Adrenal gland (tissue), 12 donors: Measurements from ENCODE around the gene IFT81. TPM values are rescaled to one million over a fixed set of nuclear protein-coding genes. Genes with fewer than 3 reads are reported as not detected.

ENCODE experiments used
- DNase-seq, 7 donors: peaks; one replicate each; pipeline ENCODE4 v3.0.0-alpha.2; 2019 to 2020
- H3K27ac ChIP-seq, 5 donors: fragments of 200-600 bp; sonication (generic) in 4 of 5; 1 replicate in 3 of 5; 2 replicates in 2 of 5; pipeline versions ENCODE4 v1.5.1 to v1.8.0; 2016 to 2020; ENCODE audit warnings: mild to moderate bottlenecking in 1 of 5
- H3K27me3 ChIP-seq: fragments of 200-600 bp; 2 replicates; pipeline ENCODE4 v1.8.0; 2021
- H3K36me3 ChIP-seq, 2 donors: fragments of 200-600 bp; replicated peaks in 1 of 2; 1 replicate in 1 of 2; 2 replicates in 1 of 2; pipeline versions ENCODE4 v1.5.1 to v1.8.0; 2018 to 2022
- H3K4me1 ChIP-seq, 2 donors: fragments of 200-600 bp; replicated peaks in 1 of 2; 1 replicate in 1 of 2; 2 replicates in 1 of 2; pipeline versions ENCODE4 v1.5.1 to v1.8.0; 2018 to 2021
- H3K4me3 ChIP-seq, 4 donors: fragments of 200-600 bp; sonication (generic) in 3 of 4; one replicate each; pipeline ENCODE4 v1.5.1; 2016 to 2018
- H3K9me3 ChIP-seq, 3 donors: fragments of 200-600 bp; sonication (generic) in 1 of 3; replicated peaks in 1 of 3; 1 replicate in 2 of 3; 2 replicates in 1 of 3; pipeline versions ENCODE4 v1.5.1 to v1.8.0; 2016 to 2021
- POLR2A ChIP-seq, 2 donors: fragments of 450-650 bp; IDR thresholded peaks; one replicate each; pipeline ENCODE4 v1.6.1; 2017; ENCODE audit warnings: antibody characterized with exemption in 2 of 2, mild to moderate bottlenecking in 2 of 2, moderate library complexity in 1 of 2
- WGBS, 4 donors: extraction: QIAGEN DNeasy Blood & Tissue Kit in 2 of 4; methylation state at CpG; one replicate each; pipeline versions ENCODE4 v1.1.5 to v1.1.7; 2013 to 2017; 5-methylcytosine and 5-hydroxymethylcytosine counted together
- intact Hi-C, 2 donors: fragments of 100-400 bp; cut with DNase I; formaldehyde crosslinking; loops; one replicate each; pipeline versions ENCODE4 v1.14.1 to v1.15.0; 2022 to 2023
- polyA plus RNA-seq, 3 donors: library from polyadenylated mRNA; stranded (reverse); fragments of 200-250 nt in 2 of 3; fragments of 350-450 nt in 1 of 3; fragmentation: Illumina TruSeq in 1 of 3; extraction: RNeasy Lipid Tissue Mini Kit (QIAGEN cat#74804) in 1 of 3; gene quantifications; one replicate each; pipeline ENCODE4 v1.2.3, GENCODE V29; 2013 to 2014
- total RNA-seq, 9 donors: library from RNA; depleted of rRNA in 4 of 9; stranded (reverse); fragments of >200 nt in 4 of 9; fragments of 120-200 nt in 1 of 9; fragmentation: NEBNext Ultra II Directional in 1 of 9; extraction: Animal tissue kit (Norgen Biotek cat#: 25700) in 1 of 9; gene quantifications; one replicate each; pipeline versions ENCODE4 v1.1.0 to v1.2.4, GENCODE V29; 2013 to 2023
- TF ChIP-seq, protein P1 (sequence below), 6 experiments: fragments of 450-650 bp in 4 of 6; fragments of 200-600 bp in 2 of 6; sonication (generic) in 1 of 6; IDR thresholded peaks; 1 replicate in 5 of 6; 2 replicates in 1 of 6; pipeline versions ENCODE4 v1.5.1 to v1.8.0; 2016 to 2021; ENCODE audit warnings: antibody characterized with exemption in 6 of 6, mild to moderate bottlenecking in 2 of 6, moderate library complexity in 1 of 6
- donor health status: healthy with polysubstance abuse.
- donor health status: Bipolar disorder and iron deficiency.
- donor health status: DM: yes; HTN: yes; CAD: no.
- donor health status: DM: no; HTN: no; CAD: no.
- donor health status: DM: no; HTN: no; CAD: no.
- donor health status: DM: yes; HTN: yes; CAD: no.

The IFT81 gene
- total and polyA plus RNA-seq, 12 donors = 4.0 to 19.2 (median 10.5) TPM

DNA sequence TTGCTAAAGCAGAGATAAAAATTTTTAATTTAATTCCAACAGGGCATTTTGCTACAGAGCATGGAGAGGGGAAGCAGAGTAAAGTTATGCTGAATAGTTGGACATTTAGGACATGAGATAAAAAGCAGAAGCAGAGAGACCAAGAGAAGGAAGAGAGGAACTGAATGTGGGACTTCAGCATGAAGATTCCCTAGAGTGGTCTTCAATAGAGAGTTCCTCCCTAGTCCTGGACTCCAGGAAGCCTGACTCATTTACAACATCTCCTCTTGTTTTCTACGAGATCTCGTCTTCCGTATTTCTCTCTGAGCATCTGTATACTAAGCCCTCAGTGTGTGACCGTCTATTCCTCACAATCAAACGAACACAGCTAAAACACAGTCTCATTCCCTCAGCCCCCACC lies 35.2 kb upstream of the IFT81 start:
- H3K9me3 ChIP-seq = no peaks in the 10 kb centered on the region
- no peak overlapping the region for H3K4me3 ChIP-seq
- WGBS, 4 donors = 65 to 78% (median 74%) methylated on average over 5 of the region's 5 CpGs
- intact Hi-C loops = no loop called here
- no peaks in the 10 kb centered on the region for H3K27me3 ChIP-seq
- TF ChIP-seq, protein P1, sequence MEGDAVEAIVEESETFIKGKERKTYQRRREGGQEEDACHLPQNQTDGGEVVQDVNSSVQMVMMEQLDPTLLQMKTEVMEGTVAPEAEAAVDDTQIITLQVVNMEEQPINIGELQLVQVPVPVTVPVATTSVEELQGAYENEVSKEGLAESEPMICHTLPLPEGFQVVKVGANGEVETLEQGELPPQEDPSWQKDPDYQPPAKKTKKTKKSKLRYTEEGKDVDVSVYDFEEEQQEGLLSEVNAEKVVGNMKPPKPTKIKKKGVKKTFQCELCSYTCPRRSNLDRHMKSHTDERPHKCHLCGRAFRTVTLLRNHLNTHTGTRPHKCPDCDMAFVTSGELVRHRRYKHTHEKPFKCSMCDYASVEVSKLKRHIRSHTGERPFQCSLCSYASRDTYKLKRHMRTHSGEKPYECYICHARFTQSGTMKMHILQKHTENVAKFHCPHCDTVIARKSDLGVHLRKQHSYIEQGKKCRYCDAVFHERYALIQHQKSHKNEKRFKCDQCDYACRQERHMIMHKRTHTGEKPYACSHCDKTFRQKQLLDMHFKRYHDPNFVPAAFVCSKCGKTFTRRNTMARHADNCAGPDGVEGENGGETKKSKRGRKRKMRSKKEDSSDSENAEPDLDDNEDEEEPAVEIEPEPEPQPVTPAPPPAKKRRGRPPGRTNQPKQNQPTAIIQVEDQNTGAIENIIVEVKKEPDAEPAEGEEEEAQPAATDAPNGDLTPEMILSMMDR (IDR thresholded peaks at IDR 0.05) = no peak
- no peak for TF ChIP-seq POLR2A (IDR thresholded peaks at IDR 0.05)
- DNase-seq = no peak
- no peaks in the 10 kb centered on the region for H3K36me3 ChIP-seq
- H3K27ac ChIP-seq = peak overlapping the region in 1 of 5 donors; percentile 4
- H3K4me1 ChIP-seq = no peaks in the 10 kb centered on the region

DNA sequence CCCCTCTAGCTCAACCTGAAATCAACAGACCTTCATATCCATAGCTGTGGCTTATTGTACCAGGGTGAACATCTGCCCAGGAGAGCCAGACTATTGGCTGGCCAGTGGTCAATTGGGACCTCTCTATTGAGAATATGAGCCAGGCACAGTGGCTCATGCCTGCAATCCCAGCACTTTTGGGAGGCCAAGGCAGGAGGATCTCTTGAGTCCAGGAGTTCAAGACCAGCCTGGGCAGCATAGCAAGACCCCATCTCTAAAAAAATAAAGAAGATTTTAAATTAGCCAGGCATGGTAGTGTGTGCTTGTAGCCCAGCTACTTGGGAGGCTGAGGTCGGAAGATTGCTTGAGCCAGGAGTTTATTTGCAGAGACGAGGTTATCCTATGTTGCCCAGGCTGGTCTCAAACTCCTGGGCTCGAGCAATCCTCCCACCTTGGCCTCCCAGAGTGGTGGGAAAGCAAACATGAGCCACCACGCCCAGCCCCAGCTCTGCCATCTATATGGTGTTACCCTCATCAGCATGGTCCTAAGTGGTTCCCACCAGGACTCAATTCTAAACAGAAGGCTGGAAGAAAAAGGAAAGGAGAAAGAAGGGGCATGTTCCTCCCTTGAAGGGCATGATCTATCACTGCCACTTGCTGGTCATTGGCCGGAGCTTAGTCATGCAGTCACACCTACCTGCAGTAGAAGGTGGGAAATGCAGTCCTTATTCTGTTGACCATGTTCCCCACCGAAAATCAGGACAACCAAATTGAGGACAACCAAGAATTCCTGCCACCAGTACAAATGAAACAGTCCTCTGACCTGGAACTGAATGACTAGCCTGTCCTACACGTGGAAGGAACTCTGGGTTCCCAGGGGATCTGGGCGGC lies 33.7 kb upstream of the IFT81 start:
- H3K27ac ChIP-seq = no peak overlapping the region
- 75 to 84% (median 81%) methylated on average over 8 of the region's 8 CpGs for WGBS, 4 donors
- no peaks in the 10 kb centered on the region for H3K36me3 ChIP-seq
- H3K27me3 ChIP-seq = no peaks in the 10 kb centered on the region
- intact Hi-C loops = no loop called here
- DNase-seq = no peak
- no peak overlapping the region for H3K4me3 ChIP-seq
- no peaks in the 10 kb centered on the region for H3K4me1 ChIP-seq
- H3K9me3 ChIP-seq = no peaks in the 10 kb centered on the region
- no peak for TF ChIP-seq POLR2A (IDR thresholded peaks at IDR 0.05)
- TF ChIP-seq, protein P1 (IDR thresholded peaks at IDR 0.05) = no peak

DNA sequence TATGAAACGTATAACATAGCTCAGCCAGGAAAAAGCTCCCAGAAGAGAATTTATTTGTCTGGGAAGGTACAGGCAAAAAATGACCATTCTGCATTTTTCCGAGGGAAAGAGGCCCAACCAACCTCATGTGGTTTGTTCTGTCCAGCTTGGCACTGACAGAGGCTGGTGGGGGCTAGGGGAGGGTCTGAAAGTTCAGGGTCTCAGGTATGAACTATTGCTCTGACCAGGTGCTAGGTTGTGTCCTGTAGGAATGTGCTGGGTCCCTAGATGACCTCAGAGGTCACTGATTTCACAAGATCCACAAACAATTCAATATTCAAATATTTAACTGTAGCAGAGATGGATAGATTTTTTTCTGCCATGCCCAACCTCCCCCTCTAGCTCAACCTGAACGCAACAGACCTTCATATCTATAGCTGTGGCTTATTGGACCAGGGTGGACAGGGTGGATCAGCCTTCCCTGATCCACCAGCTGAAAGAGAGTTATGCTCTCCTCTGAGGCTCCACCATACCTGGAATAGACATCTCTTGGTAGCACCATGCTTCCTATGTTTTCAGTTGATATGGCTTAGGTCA lies 32.9 kb upstream of the IFT81 start:
- DNase-seq = no peak
- 76 to 86% (median 78%) methylated on average over 3 of the region's 3 CpGs for WGBS, 4 donors
- intact Hi-C loops = no loop called here

DNA sequence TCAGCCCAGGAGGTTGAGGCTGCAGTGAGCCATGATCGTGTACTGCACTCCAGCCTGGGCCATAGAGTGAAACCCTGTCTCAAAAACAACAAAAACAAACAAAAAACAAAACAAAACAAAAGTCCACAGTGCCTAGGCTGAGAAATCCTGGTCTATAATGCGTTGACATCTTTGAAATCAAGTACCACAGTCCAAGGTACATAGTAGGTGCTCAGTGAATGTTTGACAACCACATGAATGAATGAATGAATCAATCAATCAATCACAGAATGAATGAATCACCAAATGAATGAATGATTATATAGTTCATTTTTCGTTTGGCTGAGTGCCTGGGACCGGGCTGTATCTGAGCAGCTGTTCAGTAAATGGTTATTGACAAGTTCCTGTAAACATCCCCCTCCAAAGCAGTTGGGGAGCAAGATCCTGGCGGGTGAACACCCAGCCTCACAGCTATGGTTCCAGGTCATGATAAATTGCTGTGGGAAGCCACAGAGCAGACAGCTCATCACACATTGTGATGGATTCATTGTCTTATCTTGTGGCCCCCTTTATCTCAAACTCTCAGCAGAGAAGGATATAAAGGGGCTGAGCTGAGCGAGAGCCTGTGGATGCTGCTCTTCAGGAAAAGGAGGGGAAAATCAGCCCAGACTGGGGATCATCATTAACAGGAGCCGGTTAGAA lies 30.4 kb upstream of the IFT81 start:
- WGBS, 4 donors = 51 to 60% (median 53%) methylated on average over 7 of the region's 7 CpGs
- Histone ChIP-seq H3K27ac (no peak overlapping the region), H3K4me1 (no peaks in the 10 kb centered on the region), H3K27me3 (no peaks in the 10 kb centered on the region), H3K36me3 (no peaks in the 10 kb centered on the region), H3K9me3 (no peaks in the 10 kb centered on the region), H3K4me3 (no peak overlapping the region)
- no peak for DNase-seq
- intact Hi-C loops = no loop called here
- TF ChIP-seq, protein P1 (IDR thresholded peaks at IDR 0.05) = no peak
- no peak for TF ChIP-seq POLR2A (IDR thresholded peaks at IDR 0.05)

More for the DNA sequence above, 32.9 kb upstream of the IFT81 start:
- H3K27me3 ChIP-seq = no peaks in the 10 kb centered on the region
- no peaks in the 10 kb centered on the region for H3K4me1 ChIP-seq
- no peaks in the 10 kb centered on the region for H3K9me3 ChIP-seq
- H3K27ac ChIP-seq = no peak overlapping the region
- H3K36me3 ChIP-seq = no peaks in the 10 kb centered on the region
- TF ChIP-seq, protein P1 (IDR thresholded peaks at IDR 0.05) = no peak
- no peak for TF ChIP-seq POLR2A (IDR thresholded peaks at IDR 0.05)
- H3K4me3 ChIP-seq = no peak overlapping the region
